Measurements from ENCODE around the gene LLPH.
"Not testable (repeated sequence)": the region's sequence is repeated elsewhere in the genome, so short reads cannot be mapped to it uniquely, and the experiment has no call there.

LLPH gene

GRCh38 chr12:66130267-66131066, at the start of gene LLPH:
Gene LLPH (minus strand): TSS chr12:66130750. CDS start chr12:66129106, 1,644 bp downstream.
- peak; percentile 79 to 84 for DNase-seq (ENCODE audit: low read depth in 2 of 2)

- DNase-seq (ENCODE audit: low read depth in 2 of 2), result no peak
Observed at GRCh38 chr12:66176105-66176900, 45.8 kb upstream of the LLPH start.

- not testable (repeated sequence) for DNase-seq (ENCODE audit: low read depth in 2 of 2)
Observed at GRCh38 chr12:66174391-66175325, 44.1 kb upstream of the LLPH start.

DNA sequence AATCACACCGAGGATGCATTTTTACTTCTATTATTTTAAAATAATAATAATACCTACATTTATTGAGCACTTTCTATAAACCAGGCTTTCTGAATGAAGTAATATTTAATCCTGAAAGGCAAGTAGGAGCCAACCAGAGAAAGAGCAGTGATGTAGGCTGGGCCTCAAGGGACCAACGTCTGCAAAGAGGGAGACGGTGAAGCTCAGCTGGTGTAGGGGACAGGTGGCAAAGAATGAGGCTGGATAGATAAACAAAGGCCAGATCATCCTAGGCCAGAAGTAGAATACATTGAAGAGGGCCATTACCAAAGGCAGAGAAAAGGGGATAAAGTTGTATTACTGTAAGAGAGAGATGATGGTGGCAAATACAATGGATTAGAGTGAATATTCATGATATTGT, 40.1 kb upstream of the LLPH start:
- no peak for DNase-seq (ENCODE audit: low read depth in 2 of 2)

DNA sequence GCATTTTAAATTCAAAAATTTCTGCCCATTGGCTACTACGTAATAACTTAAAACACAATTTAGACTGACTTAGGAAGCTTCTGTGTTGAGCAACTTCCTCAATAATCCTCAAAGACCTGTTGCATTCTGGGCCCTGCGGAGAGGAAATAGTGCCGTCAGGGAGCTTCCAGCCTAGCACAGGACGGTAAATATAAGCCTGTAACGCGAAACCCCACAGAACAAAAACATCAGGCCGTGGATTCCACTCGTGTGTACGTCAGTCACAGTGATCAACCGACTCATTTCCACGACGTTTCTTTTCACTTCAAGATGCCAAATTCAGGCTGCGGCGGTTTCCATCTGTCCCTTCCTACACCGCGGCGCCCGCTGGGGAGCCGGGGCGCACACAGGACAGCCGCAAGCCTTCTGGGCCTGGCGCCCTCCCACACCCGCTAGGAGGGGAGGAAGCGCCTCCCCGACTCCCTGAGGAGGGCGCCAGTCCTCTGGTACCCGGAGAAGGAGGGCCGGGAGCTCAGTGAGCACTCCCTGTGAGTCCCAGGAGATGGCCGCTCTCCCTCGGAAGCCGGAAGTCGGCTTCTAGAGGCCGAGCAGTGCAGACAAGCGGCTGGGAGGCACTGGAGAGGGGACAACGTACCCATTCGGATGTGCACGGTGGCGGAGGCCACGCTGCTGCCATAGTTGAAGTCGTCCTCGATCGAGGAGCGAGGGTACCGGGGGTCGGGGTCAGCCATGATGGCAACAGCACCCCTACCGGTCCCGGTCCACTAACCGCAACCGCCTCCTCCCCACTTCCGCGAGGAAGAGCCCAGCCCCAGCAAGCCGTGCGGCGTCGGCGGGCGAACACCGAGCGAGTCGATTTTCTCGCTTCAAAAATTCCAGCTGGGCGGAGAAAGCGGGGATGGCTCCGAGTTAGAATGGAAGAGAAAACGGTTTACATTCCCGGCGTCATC, 38.9 kb upstream of the LLPH start, which contains the start of gene TMBIM4:
Gene TMBIM4 (minus strand): TSS at position 776 of the 950 bp plus-strand sequence. CDS start 45 bp downstream, at position 731.
- DNase-seq (ENCODE audit: low read depth in 2 of 2), result peak; percentile 73 to 79

- no peak for DNase-seq (ENCODE audit: low read depth in 2 of 2)
Observed at GRCh38 chr12:66168410-66168809, 37.9 kb upstream of the LLPH start.

GRCh38 chr12:66166561-66166960, 36.0 kb upstream of the LLPH start:
- no peak for DNase-seq (ENCODE audit: low read depth in 2 of 2)

GRCh38 chr12:66165141-66165540, 34.6 kb upstream of the LLPH start:
- DNase-seq (ENCODE audit: low read depth in 2 of 2), result no peak

GRCh38 chr12:66164349-66164821, 33.8 kb upstream of the LLPH start:
- DNase-seq (ENCODE audit: low read depth in 2 of 2), result no peak

GRCh38 chr12:66163289-66163688, 32.7 kb upstream of the LLPH start:
- DNase-seq (ENCODE audit: low read depth in 2 of 2), result no peak

DNA sequence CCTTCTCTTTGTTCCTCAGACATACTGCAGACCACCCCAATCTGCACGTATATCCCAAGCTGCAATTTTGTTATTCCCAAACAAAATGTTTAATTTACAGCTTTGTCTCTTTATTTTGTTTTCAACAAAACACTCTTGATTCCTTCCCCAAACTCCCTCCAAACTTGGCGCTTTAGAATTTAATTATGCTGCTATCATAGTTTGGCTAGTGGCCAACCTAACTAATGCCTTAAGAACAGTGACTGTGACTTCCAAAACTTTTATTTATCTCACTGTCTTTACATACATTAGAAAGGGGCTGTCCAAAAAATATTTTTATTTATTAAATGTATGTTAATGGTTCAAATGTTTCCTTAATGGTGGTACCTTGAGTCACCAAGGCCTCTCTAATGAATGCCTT, 32.2 kb upstream of the LLPH start:
- DNase-seq (ENCODE audit: low read depth in 2 of 2), result no peak

DNA sequence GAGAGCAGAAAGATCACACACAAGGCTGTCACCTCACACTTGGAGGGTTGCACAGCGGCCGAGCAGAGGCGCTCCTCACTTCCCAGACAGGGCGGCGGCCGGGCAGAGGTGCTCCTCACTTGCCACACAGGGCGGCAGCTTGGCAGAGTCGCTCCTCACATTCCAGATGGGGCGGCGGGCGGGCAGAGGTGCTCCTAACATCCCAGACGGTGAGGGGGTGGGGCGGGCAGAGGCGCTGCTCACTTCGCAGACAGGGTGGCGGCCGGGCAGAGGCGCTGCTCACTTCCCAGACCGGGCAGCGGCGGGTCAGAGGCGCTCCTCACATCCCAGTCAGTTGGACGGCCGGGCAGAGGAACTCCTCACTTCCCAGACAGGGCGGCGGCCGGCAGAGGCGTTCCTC, 30.2 kb upstream of the LLPH start:
- DNase-seq (ENCODE audit: low read depth in 2 of 2), result no peak

DNA sequence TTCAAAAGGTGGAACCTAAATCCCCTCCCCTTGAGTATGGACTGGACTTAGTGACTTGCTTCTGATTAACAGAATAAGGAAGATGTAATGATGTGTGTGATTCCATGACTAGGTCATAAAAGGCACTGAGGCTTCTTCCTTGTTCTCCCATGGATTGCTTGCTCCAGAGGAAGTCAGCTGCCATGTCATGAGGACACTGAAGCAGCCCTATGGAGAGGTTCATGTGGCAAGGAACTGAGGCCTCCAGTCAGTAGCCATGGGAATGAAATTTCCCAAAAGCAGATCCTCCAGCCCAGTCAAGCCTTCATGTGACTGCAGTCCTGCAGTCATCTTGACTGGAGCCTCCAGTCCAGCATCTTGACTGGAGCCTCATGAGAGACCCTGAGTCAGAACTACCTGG, 28.6 kb upstream of the LLPH start:
- DNase-seq (ENCODE audit: low read depth in 2 of 2), result no peak

DNA sequence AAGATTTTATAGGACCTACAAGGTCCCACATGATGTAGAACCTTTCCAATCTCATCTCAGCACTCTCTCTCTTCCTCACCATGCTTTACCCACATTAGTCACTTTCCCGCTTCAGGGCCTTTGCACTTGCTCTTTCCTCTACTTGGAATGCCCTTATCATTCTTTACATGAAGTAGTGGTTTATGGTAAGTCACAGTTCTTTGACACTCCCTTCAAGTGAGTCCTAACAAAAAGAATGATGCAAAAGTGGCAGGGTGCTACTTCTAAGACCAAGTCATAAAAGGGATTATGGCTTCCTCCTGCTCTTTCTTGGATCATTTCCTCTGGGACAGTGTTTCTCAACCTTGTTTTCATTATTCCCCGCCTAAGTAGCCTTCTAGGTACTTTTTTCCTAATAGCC, 26.1 kb upstream of the LLPH start:
- DNase-seq (ENCODE audit: low read depth in 2 of 2), result no peak

DNA sequence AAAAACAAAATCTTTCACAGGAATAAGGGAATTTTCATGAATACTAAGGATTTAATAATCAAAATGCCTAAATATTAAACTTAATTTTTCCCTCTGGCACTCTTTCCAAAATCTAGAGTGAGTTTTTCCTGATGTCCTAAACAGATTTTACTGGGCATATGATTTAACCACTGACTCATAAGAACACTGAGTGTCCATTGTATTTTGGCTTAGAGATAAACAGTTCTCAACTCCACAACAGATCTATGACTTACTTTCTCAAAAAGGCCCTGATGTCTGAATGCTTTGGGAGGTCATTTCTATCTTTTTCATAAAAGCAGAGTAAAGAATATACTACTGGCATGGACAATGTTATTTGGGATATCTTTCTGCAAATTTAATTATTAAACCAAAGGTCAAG, 24.2 kb upstream of the LLPH start:
- no peak for DNase-seq (ENCODE audit: low read depth in 2 of 2)

DNA sequence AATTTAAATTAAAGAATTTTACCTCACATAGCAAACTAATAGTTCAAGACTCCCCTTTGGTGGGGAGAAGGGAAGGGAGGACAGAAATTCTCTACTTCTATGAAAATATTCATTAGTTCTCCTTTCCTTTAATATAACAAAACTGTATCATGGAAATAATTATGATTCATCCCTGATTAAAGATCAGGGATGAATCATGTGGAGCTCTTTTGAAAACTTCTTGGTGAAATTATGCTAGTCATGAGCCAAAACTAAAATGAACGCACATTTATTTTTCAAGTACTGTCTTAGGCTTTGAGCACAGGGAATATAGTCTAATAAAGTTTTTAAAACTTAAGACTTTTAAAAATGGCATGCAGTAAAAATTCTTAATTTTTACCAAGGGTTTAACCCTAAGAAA, 22.2 kb upstream of the LLPH start:
- no peak for DNase-seq (ENCODE audit: low read depth in 2 of 2)

- no peak for DNase-seq (ENCODE audit: low read depth in 2 of 2)
Observed at GRCh38 chr12:66149702-66150398, 19.3 kb upstream of the LLPH start.

DNA sequence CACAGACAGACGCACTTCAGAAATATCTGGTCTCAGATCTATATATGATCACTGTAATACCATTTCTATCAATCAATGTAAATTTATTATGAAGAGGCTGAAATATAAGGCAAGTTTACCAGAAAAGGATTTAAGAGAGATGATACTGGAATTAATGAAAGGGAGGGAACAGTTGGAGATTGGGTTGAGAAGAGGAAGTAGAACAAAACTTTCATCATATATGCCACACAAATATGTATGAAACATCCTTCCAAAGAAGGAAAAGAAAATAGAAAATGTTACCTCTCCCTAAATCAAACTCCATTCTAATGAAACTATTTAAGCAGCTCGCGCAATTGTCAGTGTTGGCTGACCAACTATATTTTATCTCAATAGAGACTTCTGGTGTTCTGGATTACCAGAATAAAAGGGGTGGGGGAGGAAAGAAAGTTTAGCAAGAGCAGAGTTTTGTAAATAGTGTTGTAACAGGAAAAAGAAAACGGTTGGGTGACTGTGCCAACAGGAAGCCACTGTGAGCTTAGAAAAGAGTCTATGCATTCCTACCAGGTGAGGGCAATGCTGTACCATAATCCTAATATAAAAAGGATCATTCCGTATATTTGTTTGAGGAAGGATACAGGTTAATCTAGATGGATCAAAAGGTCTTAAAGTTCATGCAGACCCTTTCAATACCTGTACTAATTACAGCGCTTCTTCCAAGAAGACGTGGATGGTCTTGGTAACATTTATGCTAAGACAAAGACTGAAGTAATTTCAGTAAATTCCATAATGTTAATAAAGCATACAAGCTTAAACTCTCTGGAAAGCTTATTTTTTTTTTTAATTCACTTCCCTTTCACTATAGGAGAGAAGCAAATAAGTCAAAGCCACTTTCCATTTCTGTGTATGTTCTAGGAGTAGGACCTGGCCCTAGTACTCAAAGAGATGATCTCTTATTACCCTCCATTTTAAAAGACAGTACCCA, 14.5 kb upstream of the LLPH start:
- no peak for DNase-seq (ENCODE audit: low read depth in 2 of 2)

- no peak for DNase-seq (ENCODE audit: low read depth in 2 of 2)
Observed at GRCh38 chr12:66143868-66144267, 13.3 kb upstream of the LLPH start.
